HCT116 (cell line): ENCODE results near the gene SOX30. TPM values are rescaled to one million over a fixed set of nuclear protein-coding genes. Genes with fewer than 3 reads are reported as not detected.

Experiments used
- ATAC-seq: fragments of 200-7000 bp; cut with Tn5 transposase; 2 replicates; pipeline ENCODE4 v1.9.1; 2020; ENCODE audit warnings: mild to moderate bottlenecking, moderate library complexity
- BruUV-seq: library from RNA; stranded (reverse); fragments of 400-500 nt; replicated peaks from 2 replicates; lab custom pipeline; 2021; lab: Mats Ljungman, UMichigan
- CTCF ChIA-PET: fragments of 300-600 bp; sonication (Branson Sonifier 250); formaldehyde crosslinking; loops from one replicate; lab custom pipeline; 2021; ENCODE audit warnings: antibody characterized with exemption; lab: Charles Lee
- POLR2A ChIA-PET: fragments of 300-600, 350-600 bp; sonication (Branson Sonifier 250); formaldehyde crosslinking; loops from one replicate; lab custom pipeline; 2021; ENCODE audit warnings: antibody characterized with exemption; lab: Charles Lee
- RAD21 ChIA-PET, 2 experiments: fragments of 300-600 bp; sonication (Branson Sonifier 250); formaldehyde crosslinking; loops; one replicate each; lab custom pipeline; 2023; ENCODE audit warnings: low total read pairs in 2 of 2; ENCODE audit not compliant: uncharacterized antibody in 2 of 2, unreplicated experiment in 2 of 2, low non-redundant PET in 1 of 2; lab: Charles Lee
- DNase-seq: peaks from one replicate; pipeline ENCODE4 v3.0.0-alpha.2; 2010; ENCODE audit warnings: low read depth, low spot score
- H2AFZ ChIP-seq: fragments of 200-600 bp; shearing (Covaris generic), sonication (generic); 2 replicates; pipeline ENCODE4 v1.6.1; 2017; ENCODE audit warnings: low read depth, mixed run types, mixed read lengths, antibody characterized with exemption, low read length; ENCODE audit not compliant: poor library complexity, severe bottlenecking
- H3K27ac ChIP-seq: 2 replicates; pipeline ENCODE4 v1.5.1; 2012; ENCODE audit warnings: low read depth, low read length
- H3K27me3 ChIP-seq: fragments of 200-600 bp; sonication (generic); 2 replicates; pipeline ENCODE4 v1.6.1; 2016; ENCODE audit warnings: mixed run types, low read length, mixed read lengths; ENCODE audit not compliant: insufficient read depth
- H3K36me3 ChIP-seq, 2 experiments: fragments of 200-500 bp in 1 of 2; fragments of 200-600 bp in 1 of 2; sonication (Bioruptor generic) in 1 of 2; sonication (generic) in 1 of 2; 2 replicates each; pipeline versions ENCODE4 v1.5.1 to v1.6.1; 2014 to 2016; ENCODE audit warnings: low read length in 2 of 2, inconsistent platforms in 1 of 2, mixed read lengths in 1 of 2, mixed run types in 1 of 2; ENCODE audit not compliant: insufficient read depth in 2 of 2, control insufficient read depth in 1 of 2
- H3K4me1 ChIP-seq, 2 experiments: fragments of 200-600 bp in 1 of 2; sonication (generic) in 1 of 2; 2 replicates each; pipeline versions ENCODE4 v1.5.1 to v1.6.1; 2012 to 2017; ENCODE audit warnings: low read length in 2 of 2, inconsistent platforms in 1 of 2, mild to moderate bottlenecking in 1 of 2, mixed read lengths in 1 of 2, mixed run types in 1 of 2, moderate library complexity in 1 of 2; ENCODE audit not compliant: insufficient read depth in 2 of 2, control insufficient read depth in 1 of 2
- H3K4me2 ChIP-seq: fragments of 200-600 bp; sonication (generic); 2 replicates; pipeline ENCODE4 v1.6.1; 2017; ENCODE audit warnings: mixed run types, low read length, mixed read lengths
- H3K4me3 ChIP-seq, 2 experiments: fragments of 200-600 bp in 1 of 2; sonication (generic) in 1 of 2; replicated peaks in 1 of 2; 2 replicates each; pipeline ENCODE4 v1.5.1; 2011 to 2016; ENCODE audit warnings: low read length in 2 of 2, control low read depth in 1 of 2, low read depth in 1 of 2, mild to moderate bottlenecking in 1 of 2, mixed read lengths in 1 of 2, mixed run types in 1 of 2
- H3K79me2 ChIP-seq: fragments of 200-600 bp; sonication (generic); 2 replicates; pipeline ENCODE4 v1.6.1; 2017; ENCODE audit warnings: mild to moderate bottlenecking, mixed run types, low read length, moderate library complexity, mixed read lengths; ENCODE audit not compliant: insufficient read depth
- H3K9ac ChIP-seq: fragments of 200-600 bp; sonication (generic); 2 replicates; pipeline ENCODE4 v1.6.1; 2016; ENCODE audit warnings: low read length, mixed read lengths
- H3K9me2 ChIP-seq: fragments of 200-600 bp; sonication (generic), shearing (Covaris generic); 2 replicates; pipeline ENCODE4 v1.6.1; 2017; ENCODE audit warnings: mixed run types, mild to moderate bottlenecking, moderate library complexity; ENCODE audit not compliant: insufficient read depth
- H3K9me3 ChIP-seq, 2 experiments: fragments of 200-500 bp in 1 of 2; fragments of 200-600 bp in 1 of 2; sonication (Bioruptor generic) in 1 of 2; sonication (generic) in 1 of 2; 2 replicates each; pipeline ENCODE4 v1.6.1; 2014 to 2017; ENCODE audit warnings: low read length in 2 of 2, mixed read lengths in 2 of 2, inconsistent platforms in 1 of 2, low read depth in 1 of 2, mild to moderate bottlenecking in 1 of 2, mixed run types in 1 of 2, moderate library complexity in 1 of 2; ENCODE audit not compliant: control insufficient read depth in 1 of 2, insufficient read depth in 1 of 2
- H4K20me1 ChIP-seq: fragments of 200-600 bp; sonication (generic), shearing (Covaris generic); 2 replicates; pipeline ENCODE4 v1.6.1; 2017; ENCODE audit warnings: mixed run types, mild to moderate bottlenecking, moderate library complexity; ENCODE audit not compliant: insufficient read depth
- CEBPB ChIP-seq: IDR thresholded peaks from 2 replicates; pipeline ENCODE4 v1.6.1; 2012; ENCODE audit warnings: low read depth
- RAD21 ChIP-seq: IDR thresholded peaks from 2 replicates; pipeline ENCODE4 v1.6.1; 2012; ENCODE audit warnings: low read depth, mild to moderate bottlenecking
- intact Hi-C: fragments of 100-400 bp; cut with micrococcal nuclease; formaldehyde crosslinking; loops from 2 replicates; pipeline ENCODE4 v1.10.0; 2022
- total RNA-seq: library from RNA; stranded (reverse); gene quantifications from one replicate; pipeline ENCODE4 v1.2.1, GENCODE V29; 2021; ENCODE audit not compliant: unreplicated experiment
- TF ChIP-seq, protein P1 (sequence below), 3 experiments: fragments of 200-600 bp in 1 of 3; sonication (generic) in 1 of 3; IDR thresholded peaks in 2 of 3; conservative IDR thresholded peaks in 1 of 3; 2 replicates each; pipeline ENCODE4 v1.5.1; 2012 to 2017; ENCODE audit warnings: low read depth in 2 of 3, low read length in 2 of 3, antibody characterized with exemption in 1 of 3, borderline replicate concordance in 1 of 3, control low read depth in 1 of 3, mild to moderate bottlenecking in 1 of 3, mixed read lengths in 1 of 3, mixed run types in 1 of 3, moderate library complexity in 1 of 3; ENCODE audit not compliant: insufficient read depth in 1 of 3
- TF ChIP-seq, protein P2 (sequence below): IDR thresholded peaks from 2 replicates; pipeline ENCODE4 v1.6.1; 2011; ENCODE audit warnings: mild to moderate bottlenecking, low read length, moderate library complexity; ENCODE audit not compliant: insufficient replicate concordance; ENCODE audit errors: extremely low read depth

The SOX30 gene
- total RNA-seq, 1 experiment from 2014 or later, result 0.27 TPM

DNA sequence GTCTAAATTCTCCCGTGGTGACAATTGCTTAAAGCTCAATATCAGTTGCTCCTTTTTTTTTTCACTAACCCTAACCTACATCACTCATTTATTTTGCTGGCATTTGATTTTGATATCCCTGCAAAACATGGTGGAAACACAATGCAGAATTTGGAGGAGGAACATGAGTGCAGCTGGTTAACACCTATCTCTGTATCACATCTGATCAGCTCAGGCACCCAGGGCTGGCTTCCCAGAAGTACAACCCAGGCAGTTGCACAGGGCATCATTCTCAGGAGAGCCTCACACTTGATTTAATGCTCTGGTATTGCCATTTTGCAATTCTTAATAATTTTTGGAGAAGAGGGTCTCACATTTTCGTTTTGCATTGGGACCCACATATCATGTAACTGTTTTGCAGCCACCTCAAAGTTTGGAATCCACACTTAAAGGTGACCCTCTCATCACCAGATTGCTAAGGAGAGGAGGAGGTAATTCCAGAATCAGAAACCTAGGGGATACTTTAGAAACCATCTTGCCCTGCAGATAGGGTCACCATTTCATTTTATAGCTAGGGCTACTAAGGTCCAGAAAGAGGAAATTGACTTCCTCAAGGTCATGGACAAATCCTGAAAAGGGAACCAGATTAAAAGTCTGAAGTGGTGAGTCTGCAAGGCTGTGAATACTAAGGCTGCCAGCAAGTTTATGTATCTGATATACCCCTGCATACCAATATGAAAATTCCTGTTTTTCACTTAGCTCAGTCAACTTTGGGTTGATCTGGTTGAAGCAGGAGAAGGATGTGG, 57.4 kb downstream of the SOX30 start:
- H3K79me2 ChIP-seq, result no peaks in the 10 kb centered on the region
- no peak overlapping the region for H3K4me3 ChIP-seq
- no peaks in the 10 kb centered on the region for H3K36me3 ChIP-seq
- no peaks in the 10 kb centered on the region; a peak in 1 of 4 replicates for H3K4me1 ChIP-seq
- no peak overlapping the region for H3K27ac ChIP-seq
- ChIA-PET POLR2A (no interaction called here), CTCF (no interaction called here), RAD21 (no interaction called here)
- no peaks in the 10 kb centered on the region for H3K9me2 ChIP-seq
- no TSS peak for BruUV-seq
- no peak for DNase-seq
- H2AFZ ChIP-seq, result no peak overlapping the region
- H3K9ac ChIP-seq, result no peak overlapping the region
- TF ChIP-seq RAD21 (no peak), CEBPB (no peak)
- TF ChIP-seq, protein P1, sequence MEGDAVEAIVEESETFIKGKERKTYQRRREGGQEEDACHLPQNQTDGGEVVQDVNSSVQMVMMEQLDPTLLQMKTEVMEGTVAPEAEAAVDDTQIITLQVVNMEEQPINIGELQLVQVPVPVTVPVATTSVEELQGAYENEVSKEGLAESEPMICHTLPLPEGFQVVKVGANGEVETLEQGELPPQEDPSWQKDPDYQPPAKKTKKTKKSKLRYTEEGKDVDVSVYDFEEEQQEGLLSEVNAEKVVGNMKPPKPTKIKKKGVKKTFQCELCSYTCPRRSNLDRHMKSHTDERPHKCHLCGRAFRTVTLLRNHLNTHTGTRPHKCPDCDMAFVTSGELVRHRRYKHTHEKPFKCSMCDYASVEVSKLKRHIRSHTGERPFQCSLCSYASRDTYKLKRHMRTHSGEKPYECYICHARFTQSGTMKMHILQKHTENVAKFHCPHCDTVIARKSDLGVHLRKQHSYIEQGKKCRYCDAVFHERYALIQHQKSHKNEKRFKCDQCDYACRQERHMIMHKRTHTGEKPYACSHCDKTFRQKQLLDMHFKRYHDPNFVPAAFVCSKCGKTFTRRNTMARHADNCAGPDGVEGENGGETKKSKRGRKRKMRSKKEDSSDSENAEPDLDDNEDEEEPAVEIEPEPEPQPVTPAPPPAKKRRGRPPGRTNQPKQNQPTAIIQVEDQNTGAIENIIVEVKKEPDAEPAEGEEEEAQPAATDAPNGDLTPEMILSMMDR (IDR thresholded peaks at IDR 0.05 in 2 of 3, conservative IDR thresholded peaks at IDR 0.05 in 1 of 3; ENCODE audit: borderline replicate concordance in 1 of 3, insufficient read depth in 1 of 3, low read depth in 2 of 3, low read length in 2 of 3), result no peak
- TF ChIP-seq, protein P2, sequence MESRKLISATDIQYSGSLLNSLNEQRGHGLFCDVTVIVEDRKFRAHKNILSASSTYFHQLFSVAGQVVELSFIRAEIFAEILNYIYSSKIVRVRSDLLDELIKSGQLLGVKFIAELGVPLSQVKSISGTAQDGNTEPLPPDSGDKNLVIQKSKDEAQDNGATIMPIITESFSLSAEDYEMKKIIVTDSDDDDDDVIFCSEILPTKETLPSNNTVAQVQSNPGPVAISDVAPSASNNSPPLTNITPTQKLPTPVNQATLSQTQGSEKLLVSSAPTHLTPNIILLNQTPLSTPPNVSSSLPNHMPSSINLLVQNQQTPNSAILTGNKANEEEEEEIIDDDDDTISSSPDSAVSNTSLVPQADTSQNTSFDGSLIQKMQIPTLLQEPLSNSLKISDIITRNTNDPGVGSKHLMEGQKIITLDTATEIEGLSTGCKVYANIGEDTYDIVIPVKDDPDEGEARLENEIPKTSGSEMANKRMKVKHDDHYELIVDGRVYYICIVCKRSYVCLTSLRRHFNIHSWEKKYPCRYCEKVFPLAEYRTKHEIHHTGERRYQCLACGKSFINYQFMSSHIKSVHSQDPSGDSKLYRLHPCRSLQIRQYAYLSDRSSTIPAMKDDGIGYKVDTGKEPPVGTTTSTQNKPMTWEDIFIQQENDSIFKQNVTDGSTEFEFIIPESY, result no peak
- no peak overlapping the region for H3K4me2 ChIP-seq
- intact Hi-C loops, result no loop called here
- no peak for ATAC-seq
- H3K27me3 ChIP-seq, result no peaks in the 10 kb centered on the region
- H3K9me3 ChIP-seq, result no peaks in the 10 kb centered on the region
- H4K20me1 ChIP-seq, result no peaks in the 10 kb centered on the region
